K562 (cell line): ENCODE results near the gene CISD3. TPM values are rescaled to one million over a fixed set of nuclear protein-coding genes. Genes with fewer than 3 reads are reported as not detected.

Source experiments
- CBX1 ChIP-seq: sonication (generic); IDR thresholded peaks from 2 replicates; pipeline ENCODE4 v1.6.1; 2016; ENCODE audit warnings: antibody characterized with exemption, low read depth, mild to moderate bottlenecking
- CHD1 ChIP-seq: fragments of 200-600 bp; sonication (generic); IDR thresholded peaks from one replicate; pipeline ENCODE4 v1.6.1; 2012; ENCODE audit warnings: mild to moderate bottlenecking, moderate library complexity, low read length, inconsistent platforms
- CREB1 ChIP-seq, 2 experiments: sonication (generic) in 1 of 2; formaldehyde crosslinking in 1 of 2; IDR thresholded peaks; 2 replicates each; pipeline versions ENCODE4 v1.6.1 to v1.8.0; 2012 to 2022; ENCODE audit warnings: inconsistent platforms in 1 of 2, mild to moderate bottlenecking in 1 of 2, missing genetic modification reagents in 1 of 2, moderate library complexity in 1 of 2
- ETV6 ChIP-seq, 3 experiments: fragments of 150-350 bp in 1 of 3; sonication (generic) in 1 of 3; formaldehyde crosslinking in 1 of 3; IDR thresholded peaks; 2 replicates each; pipeline versions ENCODE4 v1.6.1 to v1.8.0; 2014 to 2022; ENCODE audit warnings: borderline replicate concordance in 2 of 3, low read depth in 2 of 3, antibody characterized with exemption in 1 of 3, low read length in 1 of 3, mild to moderate bottlenecking in 1 of 3, missing genetic modification reagents in 1 of 3
- HIVEP1 ChIP-seq: fragments of 250-450 bp; sonication (Bioruptor Pico); IDR thresholded peaks from 2 replicates; pipeline ENCODE4 v1.4.0; 2020; ENCODE audit warnings: mild to moderate bottlenecking
- HNRNPUL1 ChIP-seq: fragments of 200-400 bp; formaldehyde crosslinking; IDR thresholded peaks from 2 replicates; pipeline ENCODE4 v1.6.1; 2017; ENCODE audit warnings: low read length
- IFI16 ChIP-seq: fragments of 250-450 bp; sonication (Bioruptor Pico); IDR thresholded peaks from 2 replicates; pipeline ENCODE4 v2.1.2; 2022; ENCODE audit warnings: mild to moderate bottlenecking, inconsistent platforms
- MAFF ChIP-seq: IDR thresholded peaks from 2 replicates; pipeline ENCODE4 v1.6.1; 2012; ENCODE audit warnings: low read length, improper control_type of control experiment
- MIER1 ChIP-seq: fragments of 450-650 bp; IDR thresholded peaks from 2 replicates; pipeline ENCODE4 v1.6.1; 2016; ENCODE audit warnings: antibody characterized with exemption, mild to moderate bottlenecking, low read depth
- POLR2AphosphoS2 ChIP-seq: IDR thresholded peaks from 2 replicates; pipeline ENCODE4 v1.6.1; 2012; ENCODE audit warnings: low read length, improper control_type of control experiment
- RFX1 ChIP-seq: fragments of 450-650 bp; IDR thresholded peaks from 2 replicates; pipeline ENCODE4 v1.6.1; 2016; ENCODE audit warnings: mild to moderate bottlenecking, moderate library complexity
- SAFB2 ChIP-seq: fragments of 200-400 bp; formaldehyde crosslinking; IDR thresholded peaks from 2 replicates; pipeline ENCODE4 v1.6.1; 2018; ENCODE audit warnings: borderline replicate concordance, low read length, low read depth, moderate library complexity; ENCODE audit not compliant: severe bottlenecking
- SETDB1 ChIP-seq: IDR thresholded peaks from one replicate; pipeline ENCODE4 v1.6.1; 2012; ENCODE audit warnings: low read length, control low read depth, inconsistent platforms
- SMARCB1 ChIP-seq: IDR thresholded peaks from 2 replicates; pipeline ENCODE4 v1.6.1; 2011; ENCODE audit warnings: improper control_type of control experiment, low read depth; ENCODE audit not compliant: insufficient read length
- STAT5A ChIP-seq: IDR thresholded peaks from 2 replicates; pipeline ENCODE4 v1.6.1; 2012; ENCODE audit warnings: low read length, inconsistent platforms, borderline replicate concordance
- TAF7 ChIP-seq: fragments of 450-650 bp; IDR thresholded peaks from 2 replicates; pipeline ENCODE4 v1.6.1; 2016; ENCODE audit warnings: missing genetic modification characterization, missing compliant biosample characterization
- TEAD1 ChIP-seq, 2 experiments: fragments of 450-650 bp in 1 of 2; sonication (generic) in 1 of 2; formaldehyde crosslinking; IDR thresholded peaks; 2 replicates each; pipeline versions ENCODE4 v1.4.0 to v1.8.0; 2020 to 2022; ENCODE audit warnings: mild to moderate bottlenecking in 2 of 2, missing genetic modification reagents in 1 of 2
- TSC22D4 ChIP-seq: fragments of 450-650 bp; IDR thresholded peaks from 2 replicates; pipeline ENCODE4 v1.6.1; 2016; ENCODE audit warnings: missing genetic modification characterization, missing biosample characterization, control low read depth
- ZBTB17 ChIP-seq: fragments of 450-650 bp; formaldehyde crosslinking; IDR thresholded peaks from 2 replicates; pipeline ENCODE4 v1.4.0; 2020; ENCODE audit warnings: mild to moderate bottlenecking
- ZNF507 ChIP-seq: conservative IDR thresholded peaks from 2 replicates; pipeline ENCODE4 v1.6.1; 2017; ENCODE audit warnings: missing genetic modification characterization, missing compliant biosample characterization
- ZNF780A ChIP-seq: fragments of 250-450 bp; sonication (Bioruptor Pico); IDR thresholded peaks from 2 replicates; pipeline ENCODE4 v1.5.0; 2021; ENCODE audit warnings: mild to moderate bottlenecking
- ZSCAN29 ChIP-seq: fragments of 450-650 bp; IDR thresholded peaks from 2 replicates; pipeline ENCODE4 v1.6.1; 2017
- polyA plus RNA-seq, 8 experiments: library from polyadenylated mRNA; depleted of rRNA in 4 of 8; stranded (reverse) in 5 of 8; unstranded in 3 of 8; fragments of >200 nt; fragmentation: Nextera tagmentation in 2 of 8; fragmentation: Illumina TruSeq in 1 of 8; extraction: Ambion mirVana in 2 of 8; extraction: Trizol in 1 of 8; gene quantifications; 2 replicates each; pipeline versions ENCODE4 v1.2.1 to v1.2.3, GENCODE V29; 2011 to 2014; ENCODE audit warnings: inconsistent platforms in 1 of 8, missing spikeins in 1 of 8
- total RNA-seq, 7 experiments: library from RNA; depleted of rRNA in 6 of 7; stranded (reverse); fragments of >200 nt in 6 of 7; fragmentation: Illumina TruSeq in 2 of 7; extraction: Trizol in 2 of 7; gene quantifications; 2 replicates each; pipeline versions ENCODE4 v1.2.1 to v1.2.3, GENCODE V29; 2011 to 2021; ENCODE audit warnings: low replicate concordance in 1 of 7
- TF ChIP-seq, protein P1 (sequence below): IDR thresholded peaks from 2 replicates; pipeline ENCODE4 v1.6.1; 2011; ENCODE audit not compliant: insufficient read length; ENCODE audit errors: extremely low read depth
- TF ChIP-seq, protein P2 (sequence below): fragments of 450-650 bp; IDR thresholded peaks from 2 replicates; pipeline ENCODE4 v1.6.1; 2018; ENCODE audit not compliant: partially characterized antibody
- TF ChIP-seq, protein P3 (sequence below): fragments of 450-650 bp; IDR thresholded peaks from 2 replicates; pipeline ENCODE4 v1.6.1; 2016; ENCODE audit warnings: antibody characterized with exemption

Gene CISD3
- total and polyA plus RNA-seq, 9 of the 15 experiments (the other 6 are each of a cell fraction or from before 2014, with no cell fraction given): 5.0 to 60.7 (median 15.7) TPM

DNA sequence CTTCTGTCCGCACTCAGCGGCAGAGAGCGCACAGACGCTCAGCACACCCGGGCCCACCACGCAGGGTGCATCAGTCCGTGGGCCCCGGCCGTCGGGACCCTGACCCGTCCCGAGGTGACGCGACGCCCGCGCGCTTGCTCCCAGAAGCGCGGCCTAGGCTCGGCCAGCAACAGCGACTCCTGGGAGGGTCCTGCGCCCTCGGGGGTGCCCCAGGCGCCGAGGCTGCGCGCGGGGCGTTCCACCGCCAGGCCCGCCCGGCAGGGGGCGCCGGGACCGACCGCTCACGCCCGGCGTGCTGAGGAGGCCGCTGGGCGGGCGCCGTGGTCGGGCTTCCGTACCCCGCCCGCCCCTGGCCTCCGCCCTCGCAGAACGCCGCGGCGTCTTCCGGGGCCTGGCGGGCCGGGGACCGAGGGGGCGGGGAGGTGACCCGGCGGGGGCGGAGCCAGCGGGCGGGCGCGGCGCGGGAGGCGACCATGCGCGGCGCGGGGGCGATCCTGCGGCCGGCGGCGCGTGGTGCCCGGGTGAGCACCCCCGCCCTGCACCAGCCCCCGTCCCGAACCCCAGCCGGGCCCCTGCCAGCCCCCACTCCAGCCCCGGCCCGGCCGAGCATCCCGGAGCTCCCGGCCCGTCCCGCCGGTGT, at the start of gene CISD3 (continued):
- TF ChIP-seq ZBTB17: peak; percentile 81; the same call in 1 of the 2 replicates
- no peak for TF ChIP-seq ZSCAN29
- TF ChIP-seq ZNF780A: no peak
- TF ChIP-seq, protein P1, sequence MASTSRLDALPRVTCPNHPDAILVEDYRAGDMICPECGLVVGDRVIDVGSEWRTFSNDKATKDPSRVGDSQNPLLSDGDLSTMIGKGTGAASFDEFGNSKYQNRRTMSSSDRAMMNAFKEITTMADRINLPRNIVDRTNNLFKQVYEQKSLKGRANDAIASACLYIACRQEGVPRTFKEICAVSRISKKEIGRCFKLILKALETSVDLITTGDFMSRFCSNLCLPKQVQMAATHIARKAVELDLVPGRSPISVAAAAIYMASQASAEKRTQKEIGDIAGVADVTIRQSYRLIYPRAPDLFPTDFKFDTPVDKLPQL: no peak
- TF ChIP-seq TAF7 (tag): no peak
- no peak for TF ChIP-seq SETDB1
- TF ChIP-seq, protein P2, sequence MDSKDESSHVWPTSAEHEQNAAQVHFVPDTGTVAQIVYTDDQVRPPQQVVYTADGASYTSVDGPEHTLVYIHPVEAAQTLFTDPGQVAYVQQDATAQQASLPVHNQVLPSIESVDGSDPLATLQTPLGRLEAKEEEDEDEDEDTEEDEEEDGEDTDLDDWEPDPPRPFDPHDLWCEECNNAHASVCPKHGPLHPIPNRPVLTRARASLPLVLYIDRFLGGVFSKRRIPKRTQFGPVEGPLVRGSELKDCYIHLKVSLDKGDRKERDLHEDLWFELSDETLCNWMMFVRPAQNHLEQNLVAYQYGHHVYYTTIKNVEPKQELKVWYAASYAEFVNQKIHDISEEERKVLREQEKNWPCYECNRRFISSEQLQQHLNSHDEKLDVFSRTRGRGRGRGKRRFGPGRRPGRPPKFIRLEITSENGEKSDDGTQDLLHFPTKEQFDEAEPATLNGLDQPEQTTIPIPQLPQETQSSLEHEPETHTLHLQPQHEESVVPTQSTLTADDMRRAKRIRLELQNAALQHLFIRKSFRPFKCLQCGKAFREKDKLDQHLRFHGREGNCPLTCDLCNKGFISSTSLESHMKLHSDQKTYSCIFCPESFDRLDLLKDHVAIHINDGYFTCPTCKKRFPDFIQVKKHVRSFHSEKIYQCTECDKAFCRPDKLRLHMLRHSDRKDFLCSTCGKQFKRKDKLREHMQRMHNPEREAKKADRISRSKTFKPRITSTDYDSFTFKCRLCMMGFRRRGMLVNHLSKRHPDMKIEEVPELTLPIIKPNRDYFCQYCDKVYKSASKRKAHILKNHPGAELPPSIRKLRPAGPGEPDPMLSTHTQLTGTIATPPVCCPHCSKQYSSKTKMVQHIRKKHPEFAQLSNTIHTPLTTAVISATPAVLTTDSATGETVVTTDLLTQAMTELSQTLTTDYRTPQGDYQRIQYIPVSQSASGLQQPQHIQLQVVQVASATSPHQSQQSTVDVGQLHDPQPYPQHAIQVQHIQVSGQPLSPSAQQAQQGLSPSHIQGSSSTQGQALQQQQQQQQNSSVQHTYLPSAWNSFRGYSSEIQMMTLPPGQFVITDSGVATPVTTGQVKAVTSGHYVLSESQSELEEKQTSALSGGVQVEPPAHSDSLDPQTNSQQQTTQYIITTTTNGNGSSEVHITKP: no peak
- no peak for TF ChIP-seq TEAD1 (CRISPR knock-in tag; IDR thresholded peaks at IDR 0.05)
- TF ChIP-seq TSC22D4 (tag): no peak
- no peak for TF ChIP-seq ETV6 (IDR thresholded peaks at IDR 0.05; ENCODE audit: borderline replicate concordance in 1 of 2, low read depth in 2 of 2, low read length in 1 of 2)
- no peak for TF ChIP-seq ETV6 (CRISPR knock-in tag; IDR thresholded peaks at IDR 0.05; ENCODE audit: borderline replicate concordance)
- no peak for TF ChIP-seq HNRNPUL1
- no peak for TF ChIP-seq SAFB2
- no peak for TF ChIP-seq ZNF507 (tag)
- TF ChIP-seq CBX1: no peak
- no peak for TF ChIP-seq IFI16 (CRISPR knock-in tag)
- 0 out of 2 replicates have a peak, but pooled peaks have one; percentile 47 for TF ChIP-seq POLR2AphosphoS2
- 0 out of 2 replicates have a peak, but pooled peaks have one; percentile 24 for TF ChIP-seq CREB1 (IDR thresholded peaks at IDR 0.05)
- 0 out of 2 replicates have a peak, but pooled peaks have one; percentile 27 for TF ChIP-seq CREB1 (CRISPR knock-in tag; IDR thresholded peaks at IDR 0.05)
- TF ChIP-seq, protein P3, sequence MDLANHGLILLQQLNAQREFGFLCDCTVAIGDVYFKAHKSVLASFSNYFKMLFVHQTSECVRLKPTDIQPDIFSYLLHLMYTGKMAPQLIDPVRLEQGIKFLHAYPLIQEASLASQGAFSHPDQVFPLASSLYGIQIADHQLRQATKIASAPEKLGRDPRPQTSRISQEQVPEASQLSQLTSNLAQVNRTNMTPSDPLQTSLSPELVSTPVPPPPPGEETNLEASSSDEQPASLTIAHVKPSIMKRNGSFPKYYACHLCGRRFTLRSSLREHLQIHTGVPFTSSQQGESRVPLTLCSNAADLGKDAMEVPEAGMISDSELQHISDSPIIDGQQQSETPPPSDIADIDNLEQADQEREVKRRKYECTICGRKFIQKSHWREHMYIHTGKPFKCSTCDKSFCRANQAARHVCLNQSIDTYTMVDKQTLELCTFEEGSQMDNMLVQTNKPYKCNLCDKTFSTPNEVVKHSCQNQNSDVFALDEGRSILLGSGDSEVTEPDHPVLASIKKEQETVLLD: no peak
- TF ChIP-seq CHD1: no peak
- TF ChIP-seq SMARCB1: no peak
- no peak for TF ChIP-seq MAFF
- TF ChIP-seq MIER1: no peak
- no peak for TF ChIP-seq HIVEP1 (CRISPR knock-in tag)
- no peak for TF ChIP-seq RFX1
- no peak for TF ChIP-seq STAT5A
